IPS-15b (cell line): Measurements from ENCODE around the gene IQGAP2.
A peak's percentile ranks its signal among the peaks of the same experiment; 100 is the strongest.

Source experiments
- H3K27me3 ChIP-seq: one replicate; pipeline ENCODE4 v1.6.1; 2013; ENCODE audit warnings: low read length; ENCODE audit not compliant: control insufficient read depth, insufficient read depth
- H3K36me3 ChIP-seq: one replicate; pipeline ENCODE4 v1.6.1; 2013; ENCODE audit warnings: low read length; ENCODE audit not compliant: control insufficient read depth, insufficient read depth
- H3K4me1 ChIP-seq: one replicate; pipeline ENCODE4 v1.6.1; 2013; ENCODE audit warnings: mild to moderate bottlenecking, low read length; ENCODE audit not compliant: control insufficient read depth, insufficient read depth
- H3K4me3 ChIP-seq: one replicate; pipeline ENCODE4 v1.5.1; 2013; ENCODE audit warnings: low read depth, low read length
- H3K9ac ChIP-seq: one replicate; pipeline ENCODE4 v1.6.1; 2013; ENCODE audit warnings: low read depth, mild to moderate bottlenecking, low read length
- H3K9me3 ChIP-seq: one replicate; pipeline ENCODE4 v1.6.1; 2013; ENCODE audit warnings: mild to moderate bottlenecking, low read length; ENCODE audit not compliant: control insufficient read depth, insufficient read depth

IQGAP2 gene

GRCh38 chr5:76695346-76695745 is 292.3 kb downstream of the IQGAP2 start:
- no peaks in the 10 kb centered on the region for H3K9me3 ChIP-seq
- H3K4me3 ChIP-seq = no peak overlapping the region
- H3K27me3 ChIP-seq = no peaks in the 10 kb centered on the region
- H3K4me1 ChIP-seq = no peaks in the 10 kb centered on the region
- no peaks in the 10 kb centered on the region for H3K36me3 ChIP-seq
- H3K9ac ChIP-seq = no peak overlapping the region

GRCh38 chr5:76696251-76696650 is 293.2 kb downstream of the IQGAP2 start:
- Histone ChIP-seq H3K4me3 (no peak overlapping the region), H3K4me1 (no peaks in the 10 kb centered on the region), H3K27me3 (no peaks in the 10 kb centered on the region), H3K9ac (no peak overlapping the region), H3K36me3 (no peaks in the 10 kb centered on the region), H3K9me3 (no peaks in the 10 kb centered on the region)

GRCh38 chr5:76697670-76698069 is 294.6 kb downstream of the IQGAP2 start:
- Histone ChIP-seq H3K4me1 (no peaks in the 10 kb centered on the region), H3K27me3 (no peaks in the 10 kb centered on the region), H3K9me3 (no peaks in the 10 kb centered on the region), H3K9ac (no peak overlapping the region), H3K36me3 (no peaks in the 10 kb centered on the region), H3K4me3 (no peak overlapping the region)

- no peaks in the 10 kb centered on the region for H3K4me1 ChIP-seq
- no peak overlapping the region for H3K9ac ChIP-seq
- H3K9me3 ChIP-seq = no peaks in the 10 kb centered on the region
- no peaks in the 10 kb centered on the region for H3K27me3 ChIP-seq
- H3K4me3 ChIP-seq = no peak overlapping the region
- H3K36me3 ChIP-seq = no peaks in the 10 kb centered on the region
These were observed 297.5 kb downstream of the IQGAP2 start for GRCh38 chr5:76700571-76700970.

- Histone ChIP-seq H3K9ac (no peak overlapping the region), H3K27me3 (no peaks in the 10 kb centered on the region), H3K4me1 (no peaks in the 10 kb centered on the region), H3K4me3 (no peak overlapping the region), H3K36me3 (no peaks in the 10 kb centered on the region), H3K9me3 (no peaks in the 10 kb centered on the region)
These were observed 298.2 kb downstream of the IQGAP2 start for GRCh38 chr5:76701298-76701697.

- Histone ChIP-seq H3K4me3 (no peak overlapping the region), H3K36me3 (no peaks in the 10 kb centered on the region)
These were observed 300.6 kb downstream of the IQGAP2 start for GRCh38 chr5:76703707-76704106.

GRCh38 chr5:76704131-76704663 is 301.1 kb downstream of the IQGAP2 start:
- no peaks in the 10 kb centered on the region for H3K27me3 ChIP-seq
- no peak overlapping the region for H3K4me3 ChIP-seq
- H3K4me1 ChIP-seq = no peaks in the 10 kb centered on the region
- H3K36me3 ChIP-seq = no peaks in the 10 kb centered on the region
- no peaks in the 10 kb centered on the region for H3K9me3 ChIP-seq
- no peak overlapping the region for H3K9ac ChIP-seq

More at GRCh38 chr5:76703707-76704106, 300.6 kb downstream of the IQGAP2 start:
- Histone ChIP-seq H3K9ac (no peak overlapping the region), H3K9me3 (no peaks in the 10 kb centered on the region), H3K4me1 (no peaks in the 10 kb centered on the region), H3K27me3 (no peaks in the 10 kb centered on the region)

GRCh38 chr5:76705574-76705973 is 302.5 kb downstream of the IQGAP2 start:
- Histone ChIP-seq H3K9ac (no peak overlapping the region), H3K4me1 (no peaks in the 10 kb centered on the region), H3K4me3 (no peak overlapping the region), H3K27me3 (no peaks in the 10 kb centered on the region), H3K9me3 (no peaks in the 10 kb centered on the region), H3K36me3 (no peaks in the 10 kb centered on the region)

- peaks cover 2% of the 10 kb centered on the region for H3K4me1 ChIP-seq
- no peaks in the 10 kb centered on the region for H3K9me3 ChIP-seq
- peaks cover 15% of the 10 kb centered on the region for H3K27me3 ChIP-seq
- H3K4me3 ChIP-seq = no peak overlapping the region
- H3K9ac ChIP-seq = no peak overlapping the region
- H3K36me3 ChIP-seq = no peaks in the 10 kb centered on the region
These were observed 306.7 kb downstream of the IQGAP2 start for GRCh38 chr5:76709762-76710161.

GRCh38 chr5:76710991-76711390 is 307.9 kb downstream of the IQGAP2 start:
- peaks cover 2% of the 10 kb centered on the region for H3K4me1 ChIP-seq
- no peak overlapping the region for H3K9ac ChIP-seq
- no peaks in the 10 kb centered on the region for H3K36me3 ChIP-seq
- peaks cover 23% of the 10 kb centered on the region for H3K27me3 ChIP-seq
- no peak overlapping the region for H3K4me3 ChIP-seq
- no peaks in the 10 kb centered on the region for H3K9me3 ChIP-seq

GRCh38 chr5:76714751-76715485 is 311.8 kb downstream of the IQGAP2 start:
- Histone ChIP-seq H3K9ac (no peak overlapping the region), H3K4me3 (peak overlapping the region; percentile 89), H3K36me3 (no peaks in the 10 kb centered on the region), H3K4me1 (peaks cover 4% of the 10 kb centered on the region), H3K27me3 (peaks cover 23% of the 10 kb centered on the region), H3K9me3 (no peaks in the 10 kb centered on the region)

GRCh38 chr5:76715486-76715735 is 312.3 kb downstream of the IQGAP2 start:
- Histone ChIP-seq H3K4me1 (peaks cover 4% of the 10 kb centered on the region), H3K9me3 (no peaks in the 10 kb centered on the region), H3K4me3 (peak overlapping the region; percentile 89), H3K27me3 (peaks cover 23% of the 10 kb centered on the region), H3K36me3 (no peaks in the 10 kb centered on the region), H3K9ac (peak overlapping the region; percentile 24)
